Measurements from ENCODE around the gene STRN4.

The STRN4 gene

DNA sequence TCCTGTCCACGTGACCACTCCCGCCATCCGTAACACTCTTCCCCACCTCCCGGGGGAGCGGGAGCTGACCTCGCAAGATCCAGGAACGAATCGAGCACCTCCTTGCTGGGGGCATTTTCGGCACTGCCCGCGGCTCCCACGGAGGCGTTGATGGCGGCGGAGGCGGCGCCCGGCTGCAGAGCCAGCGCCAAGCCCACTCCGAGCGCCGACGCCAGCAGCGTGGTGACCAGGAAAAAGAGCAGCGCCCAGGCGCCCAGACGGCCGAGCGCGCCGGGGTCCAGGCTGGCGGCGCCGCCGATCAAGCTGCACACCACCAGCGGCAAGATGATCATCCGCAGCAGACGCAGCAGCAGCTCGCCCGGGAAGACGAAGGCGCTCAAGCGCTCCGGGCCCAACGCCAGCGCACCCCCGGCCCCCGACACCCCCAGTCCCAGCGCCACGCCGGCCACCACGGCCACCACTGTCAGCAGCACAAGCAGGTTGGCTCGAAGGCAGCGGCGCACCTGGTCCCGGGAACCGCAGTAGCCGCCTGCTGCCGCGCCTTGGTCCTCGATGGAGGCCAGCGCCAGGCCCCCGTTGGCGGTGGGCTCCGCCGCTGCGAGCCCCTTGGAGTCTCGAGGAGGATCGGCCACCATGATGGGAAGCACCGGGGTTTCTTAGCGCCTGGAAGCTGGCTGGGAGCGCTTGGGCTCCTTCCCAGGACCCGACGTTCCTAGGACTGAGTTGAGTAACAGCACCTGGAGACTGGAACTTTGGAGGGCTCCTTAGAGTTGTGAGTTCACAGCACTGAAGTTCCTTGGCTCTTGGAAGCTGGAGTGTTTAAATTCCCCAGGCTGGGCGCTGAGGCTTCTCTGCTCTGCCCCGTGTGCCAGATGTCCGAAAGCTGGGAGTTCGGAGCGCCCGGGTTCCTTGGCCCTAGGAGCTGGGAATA, 41.3 kb upstream of the STRN4 start:
- in situ Hi-C loops (cut with HindIII; ENCODE audit: low sequenced_read_pairs): no loop called here
- no peak for TF ChIP-seq CTCF (IDR thresholded peaks at IDR 0.05; ENCODE audit: low read depth, low read length)
- peak; percentile 67 for DNase-seq (ENCODE audit: low read depth, low spot score)
- peak overlapping the region; percentile 88 for H3K4me3 ChIP-seq (ENCODE audit: low read depth, low read length)

- in situ Hi-C loops (cut with HindIII; ENCODE audit: low sequenced_read_pairs): no loop called here
- H3K4me3 ChIP-seq (ENCODE audit: low read depth, low read length): peak overlapping the region; percentile 88
- no peak for DNase-seq (ENCODE audit: low read depth, low spot score)
- TF ChIP-seq CTCF (IDR thresholded peaks at IDR 0.05; ENCODE audit: low read depth, low read length): no peak
Measured at GRCh38 chr19:46787040-46787330, 40.7 kb upstream of the STRN4 start.

- DNase-seq (ENCODE audit: low read depth, low spot score): peak; percentile 69
- no peak for TF ChIP-seq CTCF (IDR thresholded peaks at IDR 0.05; ENCODE audit: low read depth, low read length)
- in situ Hi-C loops (cut with HindIII; ENCODE audit: low sequenced_read_pairs): no loop called here
- H3K4me3 ChIP-seq (ENCODE audit: low read depth, low read length): peak overlapping the region; percentile 88
Measured at GRCh38 chr19:46786236-46787039, 40.2 kb upstream of the STRN4 start.

- TF ChIP-seq CTCF (IDR thresholded peaks at IDR 0.05; ENCODE audit: low read depth, low read length): no peak
- in situ Hi-C loops (cut with HindIII; ENCODE audit: low sequenced_read_pairs): no loop called here
- peak overlapping the region; percentile 88 for H3K4me3 ChIP-seq (ENCODE audit: low read depth, low read length)
- DNase-seq (ENCODE audit: low read depth, low spot score): no peak
Measured at GRCh38 chr19:46785980-46786235, 39.7 kb upstream of the STRN4 start.

- DNase-seq (ENCODE audit: low read depth, low spot score): no peak
- TF ChIP-seq CTCF (IDR thresholded peaks at IDR 0.05; ENCODE audit: low read depth, low read length): no peak
Measured at GRCh38 chr19:46785054-46785979, 39.1 kb upstream of the STRN4 start.

More at GRCh38 chr19:46785054-46785979, 39.1 kb upstream of the STRN4 start:
- H3K4me3 ChIP-seq (ENCODE audit: low read depth, low read length): peak overlapping the region; percentile 88
- in situ Hi-C loops (cut with HindIII; ENCODE audit: low sequenced_read_pairs): no loop called here

Data from astrocyte of the spinal cord (primary cell).